OCI-LY3 (cell line): Measurements from ENCODE around the gene METTL1.

ENCODE experiments used
- H2AFZ ChIP-seq: fragments of 200-600, 300-600 bp; shearing (Covaris generic); 2 replicates; pipeline ENCODE4 v1.6.0; 2014; ENCODE audit warnings: antibody characterized with exemption, low read depth, low read length
- H3K27ac ChIP-seq: fragments of 200-600, 300-600 bp; sonication (generic); 2 replicates; pipeline ENCODE4 v1.5.1; 2014; ENCODE audit warnings: mild to moderate bottlenecking, low read length, moderate library complexity, mixed read lengths
- H3K27me3 ChIP-seq: fragments of 200-600, 300-600 bp; sonication (generic); 2 replicates; pipeline ENCODE4 v1.6.1; 2014; ENCODE audit warnings: low read depth, low read length, mixed read lengths
- H3K36me3 ChIP-seq: fragments of 200-600, 300-600 bp; sonication (generic); replicated peaks from 2 replicates; pipeline ENCODE3; 2014; ENCODE audit warnings: low read depth, low read length, mixed read lengths
- H3K4me1 ChIP-seq: fragments of 300-600, 200-600 bp; sonication (generic); 2 replicates; pipeline ENCODE4 v1.6.1; 2014; ENCODE audit warnings: low read length, mixed read lengths
- H3K4me2 ChIP-seq: fragments of 200-600, 300-600 bp; sonication (generic); 2 replicates; pipeline ENCODE4 v1.6.1; 2014; ENCODE audit warnings: low read length, mixed read lengths
- H3K4me3 ChIP-seq: fragments of 300-600, 200-600 bp; sonication (generic); 2 replicates; pipeline ENCODE4 v1.5.1; 2014; ENCODE audit warnings: antibody characterized with exemption, mild to moderate bottlenecking, low read length, moderate library complexity
- H3K79me2 ChIP-seq: fragments of 300-600, 200-600 bp; shearing (Covaris generic); 2 replicates; pipeline ENCODE4 v1.6.1; 2014; ENCODE audit warnings: mild to moderate bottlenecking, low read length, mixed read lengths
- H3K9ac ChIP-seq: fragments of 300-600, 200-600 bp; shearing (Covaris generic); 2 replicates; pipeline ENCODE4 v1.6.0; 2014; ENCODE audit warnings: mild to moderate bottlenecking, low read length, moderate library complexity
- H3K9me3 ChIP-seq: fragments of 200-600, 300-600 bp; shearing (Covaris generic); 2 replicates; pipeline ENCODE4 v1.6.1; 2014; ENCODE audit warnings: low read length, mixed read lengths; ENCODE audit not compliant: insufficient read depth
- H4K20me1 ChIP-seq: fragments of 200-600, 300-600 bp; sonication (generic); 2 replicates; pipeline ENCODE4 v1.6.1; 2016; ENCODE audit warnings: low read length, mixed read lengths; ENCODE audit not compliant: insufficient read depth
- EZH2phosphoT487 ChIP-seq: fragments of 200-600 bp; shearing (Covaris generic); IDR thresholded peaks from 2 replicates; pipeline ENCODE4 v1.6.1; 2018; ENCODE audit warnings: antibody characterized with exemption, mixed run types, low read depth
- TF ChIP-seq, protein P1 (sequence below): fragments of 200-600, 300-600 bp; sonication (generic); IDR thresholded peaks from 2 replicates; pipeline ENCODE4 v1.5.1; 2014; ENCODE audit warnings: antibody characterized with exemption, low read length, low read depth

The METTL1 gene

DNA sequence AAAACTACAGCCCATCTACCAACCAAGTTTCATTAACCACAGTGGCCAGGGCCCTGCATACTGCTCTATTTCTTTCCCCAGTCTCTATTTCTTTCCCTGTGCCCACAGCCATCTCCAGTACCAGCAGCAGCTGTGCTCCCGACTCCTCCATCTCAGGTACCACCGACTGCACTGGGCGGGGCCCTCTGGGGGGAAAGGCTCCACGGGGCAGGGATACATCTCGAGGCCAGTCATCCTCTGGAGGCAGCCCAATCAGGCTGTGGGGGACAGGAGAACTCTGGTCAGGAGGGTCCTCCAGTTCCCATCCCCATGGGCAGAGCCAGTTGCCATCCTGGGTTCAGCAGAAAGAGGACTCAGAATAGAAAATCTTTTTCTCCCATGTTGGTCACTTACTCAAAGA lies 22.8 kb downstream of the METTL1 start:
- Histone ChIP-seq H3K9ac (no peak overlapping the region), H3K4me1 (peaks cover 30% of the 10 kb centered on the region), H4K20me1 (no peaks in the 10 kb centered on the region), H3K27me3 (no peaks in the 10 kb centered on the region), H3K4me3 (no peak overlapping the region), H3K36me3 (peaks cover 40% of the 10 kb centered on the region), H3K4me2 (no peak overlapping the region), H3K9me3 (no peaks in the 10 kb centered on the region), H3K27ac (no peak overlapping the region), H2AFZ (no peak overlapping the region), H3K79me2 (peaks cover 46% of the 10 kb centered on the region)
- TF ChIP-seq EZH2phosphoT487 = no peak
- TF ChIP-seq, protein P1, sequence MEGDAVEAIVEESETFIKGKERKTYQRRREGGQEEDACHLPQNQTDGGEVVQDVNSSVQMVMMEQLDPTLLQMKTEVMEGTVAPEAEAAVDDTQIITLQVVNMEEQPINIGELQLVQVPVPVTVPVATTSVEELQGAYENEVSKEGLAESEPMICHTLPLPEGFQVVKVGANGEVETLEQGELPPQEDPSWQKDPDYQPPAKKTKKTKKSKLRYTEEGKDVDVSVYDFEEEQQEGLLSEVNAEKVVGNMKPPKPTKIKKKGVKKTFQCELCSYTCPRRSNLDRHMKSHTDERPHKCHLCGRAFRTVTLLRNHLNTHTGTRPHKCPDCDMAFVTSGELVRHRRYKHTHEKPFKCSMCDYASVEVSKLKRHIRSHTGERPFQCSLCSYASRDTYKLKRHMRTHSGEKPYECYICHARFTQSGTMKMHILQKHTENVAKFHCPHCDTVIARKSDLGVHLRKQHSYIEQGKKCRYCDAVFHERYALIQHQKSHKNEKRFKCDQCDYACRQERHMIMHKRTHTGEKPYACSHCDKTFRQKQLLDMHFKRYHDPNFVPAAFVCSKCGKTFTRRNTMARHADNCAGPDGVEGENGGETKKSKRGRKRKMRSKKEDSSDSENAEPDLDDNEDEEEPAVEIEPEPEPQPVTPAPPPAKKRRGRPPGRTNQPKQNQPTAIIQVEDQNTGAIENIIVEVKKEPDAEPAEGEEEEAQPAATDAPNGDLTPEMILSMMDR = no peak

DNA sequence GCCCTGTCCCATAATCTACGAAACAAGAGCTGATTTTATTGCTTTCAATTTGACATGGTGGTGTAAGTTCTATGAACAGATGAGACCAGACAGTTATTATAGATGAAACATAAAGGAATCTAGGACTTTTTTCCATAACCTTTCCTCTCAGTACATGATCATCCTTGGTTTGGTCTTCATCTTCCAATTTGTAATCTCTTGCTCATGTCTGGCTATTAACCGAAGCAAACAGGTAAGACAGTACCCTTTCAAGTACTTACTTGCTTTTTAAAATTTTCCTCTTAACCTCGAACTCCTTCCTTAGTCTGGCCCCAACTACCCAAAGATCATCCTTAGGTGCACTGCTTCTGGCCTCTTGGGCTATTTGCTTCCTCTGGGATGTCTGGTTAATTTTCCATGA lies 25.9 kb downstream of the METTL1 start:
- peak overlapping the region; percentile 81; the same call in 1 of the 2 replicates for H3K27ac ChIP-seq
- peak overlapping the region; percentile 75; the same call in 1 of the 2 replicates for H3K4me2 ChIP-seq
- H3K79me2 ChIP-seq = peaks cover 39% of the 10 kb centered on the region
- H2AFZ ChIP-seq = no peak overlapping the region
- H3K4me3 ChIP-seq = peak overlapping the region; percentile 97; the same call in 1 of the 2 replicates
- no peaks in the 10 kb centered on the region for H3K27me3 ChIP-seq
- no peaks in the 10 kb centered on the region for H4K20me1 ChIP-seq
- TF ChIP-seq EZH2phosphoT487 = no peak
- TF ChIP-seq, protein P1 = no peak
- no peak overlapping the region for H3K9ac ChIP-seq
- H3K4me1 ChIP-seq = peaks cover 31% of the 10 kb centered on the region
- H3K9me3 ChIP-seq = no peaks in the 10 kb centered on the region
- H3K36me3 ChIP-seq = peaks cover 37% of the 10 kb centered on the region

DNA sequence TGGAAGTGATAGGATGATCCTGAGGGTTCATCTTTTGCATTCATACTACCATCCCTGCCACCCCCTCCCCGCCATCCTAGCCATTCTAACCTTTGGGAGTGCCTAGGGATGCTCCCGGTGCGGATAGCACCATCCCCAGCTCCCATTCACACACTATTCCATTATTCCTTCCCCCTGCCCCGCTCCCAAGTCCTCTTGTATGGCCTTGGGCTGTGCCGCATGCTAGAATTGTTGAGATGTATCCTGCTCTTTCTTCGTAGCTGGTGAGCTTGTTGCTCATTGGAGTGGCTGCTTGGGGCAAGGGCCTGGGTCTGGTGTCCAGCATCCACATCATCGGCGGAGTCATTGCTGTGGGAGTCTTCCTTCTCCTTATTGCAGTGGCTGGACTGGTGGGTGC lies 26.4 kb downstream of the METTL1 start:
- no peaks in the 10 kb centered on the region for H4K20me1 ChIP-seq
- TF ChIP-seq EZH2phosphoT487 = no peak
- TF ChIP-seq, protein P1 = no peak
- peak overlapping the region; percentile 81 for H3K27ac ChIP-seq
- H3K79me2 ChIP-seq = peaks cover 38% of the 10 kb centered on the region
- peaks cover 30% of the 10 kb centered on the region for H3K4me1 ChIP-seq
- peak overlapping the region; percentile 75 for H3K4me2 ChIP-seq
- H3K9ac ChIP-seq = peak overlapping the region; percentile 99
- no peaks in the 10 kb centered on the region for H3K27me3 ChIP-seq
- peak overlapping the region; percentile 97 for H3K4me3 ChIP-seq
- no peaks in the 10 kb centered on the region for H3K9me3 ChIP-seq
- H2AFZ ChIP-seq = no peak overlapping the region
- peaks cover 32% of the 10 kb centered on the region for H3K36me3 ChIP-seq

DNA sequence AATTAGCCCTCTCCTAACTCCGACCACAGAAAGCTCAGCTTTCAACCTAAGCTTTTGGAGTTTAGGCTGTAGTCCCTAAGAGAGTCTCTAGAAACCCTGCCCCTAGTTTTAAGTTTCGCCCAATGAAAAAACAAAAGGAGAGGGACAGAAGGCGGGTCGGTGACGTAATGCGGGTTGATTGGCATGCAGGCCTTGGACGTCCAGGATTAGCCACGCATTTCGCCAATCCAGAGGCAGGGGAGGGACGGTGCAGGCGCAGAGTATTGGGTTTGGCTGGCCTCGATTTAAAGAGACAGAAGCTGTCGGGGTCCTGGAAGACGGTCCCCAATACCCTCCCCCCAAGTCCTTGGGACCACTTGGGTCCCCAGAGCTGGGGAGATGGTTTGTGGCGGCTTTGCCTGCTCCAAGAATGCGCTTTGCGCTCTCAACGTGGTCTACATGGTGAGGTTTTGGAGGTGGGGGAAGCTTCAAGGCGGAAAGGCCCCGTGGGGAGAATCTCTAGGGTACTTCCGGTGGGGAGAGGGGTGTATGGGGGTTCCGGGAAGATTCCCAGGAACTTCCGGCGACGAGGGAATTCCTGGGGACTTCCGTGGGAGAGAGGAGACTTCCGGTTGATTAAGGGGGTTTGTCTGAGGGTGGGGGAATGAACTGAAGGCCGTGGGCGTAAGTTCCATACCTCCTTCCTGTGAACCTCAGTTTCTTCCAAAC lies 27.0 kb downstream of the METTL1 start, which contains the start of gene TSPAN31:
Gene TSPAN31 (plus strand): TSS at position 263 of the 708 bp plus-strand sequence. CDS start 116 bp downstream, at position 379.
- Histone ChIP-seq H3K4me1 (peaks cover 30% of the 10 kb centered on the region), H3K36me3 (peaks cover 28% of the 10 kb centered on the region), H3K27ac (peak within 1 kb of the TSS; percentile 81), H2AFZ (peak within 1 kb of the TSS; percentile 72; the same call in 1 of the 2 replicates), H3K27me3 (no peaks in the 10 kb centered on the region), H4K20me1 (no peaks in the 10 kb centered on the region), H3K79me2 (peaks cover 32% of the 10 kb centered on the region), H3K4me2 (peak within 1 kb of the TSS; percentile 87), H3K4me3 (peak within 1 kb of the TSS; percentile 97), H3K9me3 (no peaks in the 10 kb centered on the region), H3K9ac (peak within 1 kb of the TSS; percentile 99)
- no peak for TF ChIP-seq EZH2phosphoT487
- TF ChIP-seq, protein P1 = no peak
